HG03196 (cell line): ENCODE measurements around the gene PCNT.
"Not testable (repeated sequence)": the region's sequence is repeated elsewhere in the genome, so short reads cannot be mapped to it uniquely, and the experiment has no call there.

Experiments used
- ATAC-seq: cut with Tn5 transposase; IDR thresholded peaks from one replicate; pipeline ENCODE4 v1.9.1; 2021; ENCODE audit not compliant: unreplicated experiment

The PCNT gene

GRCh38 chr21:46443910-46444309 lies 120.0 kb downstream of the PCNT start:
- no peak for ATAC-seq

DNA sequence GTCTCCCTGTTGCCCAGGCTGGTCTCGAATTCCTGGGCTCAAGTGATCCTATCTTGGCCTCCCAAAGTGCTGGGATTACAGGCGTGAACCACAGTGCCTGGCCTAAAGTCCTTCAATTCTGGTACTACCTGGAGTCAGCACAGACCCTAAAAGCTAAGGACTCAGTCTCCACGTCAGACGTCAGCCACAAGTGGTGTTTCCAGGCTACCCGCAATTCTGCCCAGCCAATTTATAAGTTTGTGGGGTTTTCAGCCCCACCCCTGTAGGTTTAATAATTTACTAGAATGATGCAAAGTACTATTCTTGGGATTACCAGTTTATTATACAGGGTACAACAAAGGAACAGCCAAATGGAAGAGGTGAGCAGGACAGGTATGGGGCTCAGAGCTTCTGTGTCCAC lies 124.2 kb downstream of the PCNT start:
- no peak for ATAC-seq

DNA sequence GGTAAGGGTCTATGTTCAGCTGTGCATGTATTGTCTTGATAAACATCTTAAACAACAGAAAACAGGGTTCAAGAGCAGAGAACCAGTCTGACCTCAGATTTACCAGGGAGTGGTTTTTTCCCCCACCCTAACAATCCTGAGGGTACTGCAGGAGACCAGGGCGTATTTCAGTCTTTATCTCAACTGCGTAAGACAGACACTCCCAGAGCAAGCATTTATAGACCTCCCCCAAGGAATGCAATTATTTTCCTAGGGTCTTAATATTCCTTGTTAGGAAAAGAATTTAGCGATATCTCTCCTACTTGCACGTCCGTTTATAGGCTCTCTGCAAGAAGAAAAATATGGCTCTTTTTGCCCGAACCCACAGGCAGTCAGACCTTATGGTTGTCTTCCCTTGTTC lies 124.9 kb downstream of the PCNT start:
- ATAC-seq: not testable (repeated sequence)

GRCh38 chr21:46452710-46453109 lies 128.8 kb downstream of the PCNT start:
- no peak for ATAC-seq

- no peak for ATAC-seq
These were observed 130.2 kb downstream of the PCNT start for GRCh38 chr21:46454142-46454541.

DNA sequence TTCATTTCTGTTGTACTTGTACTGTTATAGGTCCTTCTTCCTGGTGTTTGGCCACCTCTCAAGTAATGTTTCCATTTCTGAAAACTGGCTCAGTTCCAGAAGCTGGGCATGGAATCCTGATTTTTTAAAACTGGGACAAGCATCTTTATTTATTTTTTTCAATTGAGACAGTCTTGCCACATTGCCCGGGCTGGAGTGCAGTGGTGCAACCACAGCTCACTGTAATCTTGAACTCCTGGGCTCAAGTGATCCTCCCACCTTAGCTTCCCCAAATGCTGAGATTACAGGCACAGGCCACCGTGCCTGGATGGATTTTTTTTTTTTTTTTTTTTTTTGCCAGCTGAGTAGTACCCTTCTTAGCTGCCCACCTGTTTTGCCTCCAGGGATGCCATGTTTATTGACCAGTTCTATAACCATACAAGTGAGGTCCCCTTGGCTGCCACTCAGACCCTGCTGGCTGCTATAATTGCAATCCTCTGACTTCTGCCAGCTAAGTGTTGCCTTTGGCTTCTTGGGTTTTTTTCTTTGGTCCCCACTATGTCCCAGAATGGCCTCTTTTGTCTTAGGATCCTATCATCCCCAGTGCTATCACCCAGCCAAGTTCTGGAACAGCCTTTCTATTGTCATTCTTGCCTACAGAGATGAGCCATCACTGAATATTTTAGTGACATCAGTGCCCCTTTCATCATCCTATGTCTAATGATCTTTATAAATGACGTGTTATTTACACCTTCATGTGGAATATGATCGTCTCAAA lies 130.9 kb downstream of the PCNT start:
- no peak for ATAC-seq

DNA sequence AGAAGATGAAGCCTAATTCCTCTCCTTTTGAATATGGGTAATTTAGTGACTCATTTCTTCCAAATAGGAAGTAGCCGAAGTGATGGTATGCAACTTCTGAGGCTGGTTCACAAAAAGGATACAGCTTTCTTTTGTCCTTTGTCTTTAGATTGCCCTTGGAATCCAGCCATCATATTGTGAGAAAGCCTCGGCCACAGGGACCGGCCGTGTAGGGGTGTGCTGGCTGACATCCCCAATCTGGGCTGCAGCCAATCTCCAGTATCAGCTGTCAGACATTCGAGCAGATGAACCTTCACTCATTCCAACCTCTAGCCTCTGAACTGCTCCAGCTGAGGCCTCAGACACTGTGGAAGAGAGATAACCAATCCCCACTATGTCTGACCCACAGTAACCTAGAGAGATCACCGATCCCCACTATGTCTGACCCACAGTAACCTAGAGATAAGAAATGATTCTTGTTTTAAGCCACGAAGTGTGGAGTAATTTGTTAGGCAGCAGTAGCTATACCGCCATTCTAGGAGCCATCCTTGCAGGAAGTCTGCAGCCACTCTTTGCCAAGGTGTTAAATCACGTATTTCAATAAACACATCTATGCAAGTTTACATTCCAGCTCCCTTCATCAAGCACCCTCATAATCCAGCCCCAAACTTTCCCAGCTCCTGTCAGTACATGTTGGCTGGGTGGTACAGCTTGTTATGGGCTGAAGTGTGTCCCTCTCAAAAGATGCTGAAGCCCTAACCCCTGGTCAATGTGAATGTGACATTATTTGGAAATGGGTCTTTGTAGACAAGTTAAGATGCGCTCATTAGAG lies 131.8 kb downstream of the PCNT start:
- ATAC-seq: no peak

- ATAC-seq: no peak
These were observed 132.8 kb downstream of the PCNT start for GRCh38 chr21:46456750-46457149.

GRCh38 chr21:46457801-46458314 lies 133.9 kb downstream of the PCNT start:
- ATAC-seq: peak; percentile 17

DNA sequence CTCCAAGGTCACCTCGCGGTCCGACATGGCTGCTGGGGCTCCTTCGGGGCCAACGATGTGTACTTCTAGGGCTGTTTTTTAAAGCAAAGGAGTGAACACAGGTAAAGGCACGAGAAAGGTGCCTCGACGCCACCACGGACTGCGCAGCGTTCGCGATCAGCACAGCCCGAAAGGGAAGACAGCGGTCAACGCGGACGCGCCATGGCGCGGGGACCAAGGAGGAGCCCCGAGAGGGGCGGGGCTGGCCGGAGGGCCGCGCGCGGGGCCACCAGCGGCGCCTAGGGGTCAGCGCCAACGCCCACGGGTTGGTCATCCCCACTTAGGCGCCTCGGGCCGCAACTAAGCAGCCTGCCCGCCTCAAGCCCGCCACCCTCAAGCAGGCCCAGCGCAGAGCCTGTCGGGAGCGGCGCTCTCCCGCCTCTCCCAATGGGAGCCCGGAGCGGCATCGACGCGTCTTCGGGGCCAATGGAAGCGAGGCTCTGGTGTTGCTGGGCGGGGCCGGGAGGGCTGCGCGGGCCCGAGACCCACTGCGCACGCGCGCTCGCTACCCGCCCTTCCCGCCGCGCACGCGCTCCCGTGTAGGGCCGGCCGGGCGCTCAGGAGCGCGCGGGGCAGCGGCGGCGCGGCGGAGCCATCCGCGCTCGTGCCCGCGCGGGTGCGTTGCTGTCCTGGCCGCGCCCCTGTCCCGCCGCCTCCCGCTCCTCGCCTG lies 134.5 kb downstream of the PCNT start, which contains the start of gene DIP2A:
Gene DIP2A, plus strand, starts transcription at position 577 of the 709 bp plus-strand sequence. CDS start 241 bp downstream, outside the sequence.
- ATAC-seq: peak; percentile 91

DNA sequence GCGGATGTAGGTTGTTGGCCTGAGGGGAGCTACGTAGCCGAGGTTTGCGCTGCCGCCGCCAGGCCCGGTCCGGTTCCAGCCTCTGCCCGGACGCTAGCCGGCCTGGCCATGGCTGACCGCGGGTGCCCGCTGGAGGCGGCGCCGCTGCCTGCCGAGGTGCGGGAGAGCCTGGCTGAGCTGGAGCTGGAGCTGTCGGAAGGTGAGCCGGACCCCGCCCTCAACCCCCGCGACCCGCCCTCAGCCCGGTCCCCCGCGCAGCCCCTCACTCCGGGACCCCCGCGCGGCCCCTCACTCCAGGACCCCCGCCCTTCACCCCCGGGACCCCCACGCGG lies 135.0 kb downstream of the PCNT start:
- no peak for ATAC-seq

- no peak for ATAC-seq
These were observed 135.6 kb downstream of the PCNT start for GRCh38 chr21:46459356-46460112.

- ATAC-seq: no peak
These were observed 138.0 kb downstream of the PCNT start for GRCh38 chr21:46461909-46462308.

DNA sequence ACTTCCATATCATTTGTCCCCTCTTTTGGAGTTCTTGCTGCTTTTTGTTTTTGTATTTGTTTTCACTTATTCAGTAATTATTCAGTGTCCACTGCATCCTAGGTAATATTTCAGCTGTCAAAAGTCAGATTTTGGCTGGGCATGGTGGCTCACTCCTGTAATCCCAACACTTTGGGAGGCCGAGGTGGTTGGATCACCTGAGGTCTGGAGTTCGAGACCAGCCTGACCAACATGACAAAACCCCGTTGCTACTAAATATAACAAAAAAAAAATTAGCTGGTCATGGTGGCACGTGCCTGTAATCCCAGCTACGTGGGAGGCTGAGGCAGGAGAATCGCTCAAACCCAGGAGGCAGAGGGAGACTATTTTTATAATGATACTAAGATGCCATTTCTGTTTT lies 141.2 kb downstream of the PCNT start:
- not testable (repeated sequence) for ATAC-seq

DNA sequence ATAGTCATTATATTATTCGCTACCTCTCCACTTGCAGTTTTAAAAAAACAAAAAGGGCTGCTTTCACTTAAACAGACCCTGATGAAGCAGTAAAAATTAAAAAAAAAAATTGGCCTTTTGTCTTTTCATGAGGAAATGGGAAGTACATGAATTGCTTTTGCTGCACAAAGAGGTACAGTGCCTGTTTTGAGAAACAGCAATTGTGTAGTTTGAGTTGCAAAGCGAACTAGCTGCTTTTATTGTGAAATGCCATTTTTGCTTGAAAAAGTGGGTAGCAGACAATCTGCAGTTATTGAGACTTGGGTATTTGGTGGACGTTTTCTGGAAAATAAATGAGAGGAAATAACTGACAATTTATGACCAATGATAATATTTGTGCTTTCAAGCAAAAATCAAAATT lies 141.7 kb downstream of the PCNT start:
- ATAC-seq: no peak

DNA sequence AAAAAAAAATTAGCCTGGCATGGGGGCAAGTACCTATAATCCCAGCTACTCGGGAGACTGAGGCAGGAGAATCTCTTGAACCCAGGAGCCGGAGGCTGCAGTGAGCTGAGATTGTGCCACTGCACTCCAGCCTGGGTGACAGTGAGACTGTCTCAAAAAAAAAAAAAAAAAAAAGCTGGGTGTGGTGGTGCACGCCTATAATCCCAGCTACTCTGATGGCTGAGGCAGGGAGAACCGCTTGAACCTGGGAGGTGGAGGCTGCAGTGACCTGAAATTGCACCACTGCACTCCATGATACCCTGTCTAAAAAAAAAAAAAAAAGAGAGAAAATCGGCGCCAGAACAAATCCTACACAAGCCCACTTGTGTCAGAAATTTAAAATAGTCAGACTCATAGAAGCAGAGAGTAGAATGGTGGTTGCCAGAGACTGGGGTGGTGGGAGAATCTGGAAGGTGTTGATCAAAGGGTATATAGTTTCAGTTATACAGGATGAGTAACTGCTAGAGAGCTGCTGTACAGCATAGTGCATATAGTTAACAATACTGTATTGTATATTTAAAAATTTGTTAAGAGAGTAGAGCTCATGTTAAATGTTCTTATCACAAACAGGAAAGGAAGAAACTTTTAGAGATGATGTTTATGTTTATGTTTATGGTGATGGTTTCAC lies 144.3 kb downstream of the PCNT start:
- ATAC-seq: no peak

DNA sequence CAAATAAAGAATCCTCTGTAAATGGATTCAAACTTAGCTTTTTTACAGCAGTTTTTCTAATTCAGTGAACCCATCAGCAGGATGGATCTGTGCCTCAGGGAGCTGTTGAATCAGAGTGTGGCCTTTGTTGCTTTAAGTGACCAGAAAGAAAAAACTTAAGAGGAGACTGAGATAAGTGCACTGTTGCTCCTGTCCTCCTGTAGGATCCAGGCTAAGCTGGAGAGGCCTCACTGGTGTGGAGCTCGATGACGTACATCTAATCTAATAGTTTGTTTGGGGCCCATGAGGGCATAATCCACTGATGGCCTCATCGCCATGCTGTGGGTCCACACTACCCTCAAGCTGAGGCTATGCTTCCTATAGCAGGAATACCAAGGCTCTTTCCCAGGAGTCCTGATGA lies 145.3 kb downstream of the PCNT start:
- ATAC-seq: no peak

DNA sequence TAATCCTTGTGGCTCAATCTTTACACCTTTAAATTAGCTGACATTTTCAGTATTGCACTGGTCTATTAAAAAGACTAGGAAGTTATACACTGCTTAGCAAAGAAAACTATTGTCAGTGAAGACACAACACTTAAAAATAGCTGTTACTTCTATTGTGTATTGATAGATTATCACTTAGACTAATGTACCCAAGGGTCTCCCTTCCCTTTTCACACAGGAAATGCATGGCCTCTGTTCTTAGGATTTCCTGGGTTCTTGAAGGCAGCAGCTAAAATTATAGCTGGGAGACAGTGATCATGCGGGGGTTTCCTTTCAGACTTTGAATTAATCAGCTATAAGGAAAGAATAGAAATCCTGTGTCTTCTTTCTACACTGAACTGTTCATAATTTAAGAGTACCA lies 147.6 kb downstream of the PCNT start:
- ATAC-seq: no peak

GRCh38 chr21:46472246-46472645 lies 148.3 kb downstream of the PCNT start:
- ATAC-seq: no peak

DNA sequence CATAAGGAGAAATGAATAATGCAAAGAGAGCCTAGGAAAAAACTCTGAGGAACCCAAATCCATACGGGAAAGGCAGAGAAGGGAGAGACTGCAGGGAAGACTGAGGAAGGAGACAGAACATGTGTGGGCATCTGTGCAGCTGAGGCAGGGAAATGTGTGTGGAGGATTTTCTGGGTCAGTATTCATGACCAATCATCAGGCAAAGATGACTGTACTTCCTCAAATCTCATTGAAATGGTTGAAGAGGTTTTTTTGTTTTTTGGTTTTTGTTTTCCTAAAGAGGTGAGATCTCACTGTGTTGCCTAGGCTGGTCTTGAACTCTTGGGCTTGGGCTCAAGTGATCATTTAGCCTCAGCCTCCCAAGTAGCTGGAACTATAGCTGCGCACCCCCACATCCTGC lies 150.4 kb downstream of the PCNT start:
- no peak for ATAC-seq
